Measurements from ENCODE around the gene SLFN11.
"Not testable (repeated sequence)": the region's sequence is repeated elsewhere in the genome, so short reads cannot be mapped to it uniquely, and the experiment has no call there.

- not testable (repeated sequence) for TF ChIP-seq CTCF (conservative IDR thresholded peaks at IDR 0.05; ENCODE audit: low read depth, low read length); BHLHE40 (IDR thresholded peaks at IDR 0.05; ENCODE audit: low read depth, low read length); SMC3 (IDR thresholded peaks at IDR 0.05; ENCODE audit: low read depth, low read length); RFX5 (IDR thresholded peaks at IDR 0.05; ENCODE audit: low read depth, low read length); RAD21 (IDR thresholded peaks at IDR 0.05; ENCODE audit: low read length); ELK1 (IDR thresholded peaks at IDR 0.05; ENCODE audit: borderline replicate concordance, low read depth, low read length); MXI1 (IDR thresholded peaks at IDR 0.05; ENCODE audit: borderline replicate concordance, low read depth, low read length); CHD1 (IDR thresholded peaks at IDR 0.05; ENCODE audit: low read depth, low read length); POLR2A (IDR thresholded peaks at IDR 0.05; ENCODE audit: low read depth, low read length); CEBPB (IDR thresholded peaks at IDR 0.05; ENCODE audit: low read depth, low read length); MAFK (IDR thresholded peaks at IDR 0.05; ENCODE audit: low read depth, low read length); NFE2L2 (IDR thresholded peaks at IDR 0.05; ENCODE audit: low read depth, low read length)
- TF ChIP-seq, protein P1, sequence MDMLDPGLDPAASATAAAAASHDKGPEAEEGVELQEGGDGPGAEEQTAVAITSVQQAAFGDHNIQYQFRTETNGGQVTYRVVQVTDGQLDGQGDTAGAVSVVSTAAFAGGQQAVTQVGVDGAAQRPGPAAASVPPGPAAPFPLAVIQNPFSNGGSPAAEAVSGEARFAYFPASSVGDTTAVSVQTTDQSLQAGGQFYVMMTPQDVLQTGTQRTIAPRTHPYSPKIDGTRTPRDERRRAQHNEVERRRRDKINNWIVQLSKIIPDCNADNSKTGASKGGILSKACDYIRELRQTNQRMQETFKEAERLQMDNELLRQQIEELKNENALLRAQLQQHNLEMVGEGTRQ (IDR thresholded peaks at IDR 0.05; ENCODE audit: low read depth, low read length), result not testable (repeated sequence)
Observed at GRCh38 chr17:35333578-35333977, 39.8 kb downstream of the SLFN11 start.

Measured in IMR-90 (cell line).